Measurements from ENCODE around the gene PRR15L. TPM values are rescaled to one million over a fixed set of nuclear protein-coding genes. Genes with fewer than 3 reads are reported as not detected.

PRR15L gene
- total RNA-seq, 4 donors from 2014 or later: 0.87 TPM; not detected in 3

GRCh38 chr17:47952171-47953021, 5.3 kb downstream of the PRR15L start:
- no peak for ATAC-seq
- H3K27ac ChIP-seq: no peak overlapping the region
- intact Hi-C loops (cut with DNase I; ENCODE audit: low total_unique reads): no loop called here
- H3K36me3 ChIP-seq: no peaks in the 10 kb centered on the region
- no peak for DNase-seq
- H3K4me1 ChIP-seq: peaks cover 17% of the 10 kb centered on the region in 2 donors
- H3K9me3 ChIP-seq: no peaks in the 10 kb centered on the region
- TF ChIP-seq POLR2A (IDR thresholded peaks at IDR 0.05) (no peak), CTCF (IDR thresholded peaks at IDR 0.05 in 4 of 5, conservative IDR thresholded peaks at IDR 0.05 in 1 of 5) (no peak)
- in situ Hi-C loops (cut with MboI; ENCODE audit: low sequenced_read_pairs in 4 of 4): loop anchor here in 1 of 4 donors (10.0 kb wide), 1 partner anchor 108 kb away; the partner anchor contains the start of gene SCRN2
- no peaks in the 10 kb centered on the region for H3K27me3 ChIP-seq
- no peak overlapping the region for H3K4me3 ChIP-seq

GRCh38 chr17:47950448-47950847, 7.2 kb downstream of the PRR15L start:
- in situ Hi-C loops (cut with MboI; ENCODE audit: low sequenced_read_pairs in 4 of 4): loop anchor here in 1 of 4 donors (10.0 kb wide), 1 partner anchor 106 kb away; the partner anchor contains the start of gene SCRN2
- Histone ChIP-seq H3K9me3 (no peaks in the 10 kb centered on the region), H3K4me3 (no peak overlapping the region), H3K27ac (no peak overlapping the region), H3K27me3 (no peaks in the 10 kb centered on the region), H3K4me1 (peaks cover 25 to 26% of the 10 kb centered on the region in 2 donors), H3K36me3 (peaks cover 0 to under 1% of the 10 kb centered on the region in 2 donors)
- intact Hi-C loops (cut with DNase I; ENCODE audit: low total_unique reads): no loop called here
- no peak for ATAC-seq
- TF ChIP-seq CTCF (IDR thresholded peaks at IDR 0.05 in 4 of 5, conservative IDR thresholded peaks at IDR 0.05 in 1 of 5) (no peak), POLR2A (IDR thresholded peaks at IDR 0.05) (no peak)
- DNase-seq: no peak

DNA sequence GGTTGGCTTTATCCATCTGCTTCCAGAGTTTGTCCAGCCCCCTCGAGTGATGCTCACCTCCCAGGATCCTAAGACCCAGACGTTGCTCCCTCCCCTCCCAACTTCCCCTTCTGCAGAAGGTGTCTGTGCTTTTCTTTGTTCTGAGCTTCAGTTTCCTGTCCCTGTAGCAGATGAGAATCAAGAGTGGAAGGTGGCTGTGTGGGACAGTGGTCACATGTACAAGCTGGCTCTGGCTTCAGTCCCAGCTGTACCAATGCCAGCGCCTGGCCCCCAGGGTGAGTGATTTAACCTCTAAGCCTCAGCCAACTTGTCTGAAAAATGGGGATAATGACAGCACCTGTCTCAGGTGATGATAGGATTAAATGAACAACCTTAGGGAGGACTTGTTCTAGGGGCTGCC, 7.7 kb downstream of the PRR15L start:
- DNase-seq: no peak
- H3K36me3 ChIP-seq: peaks cover 0 to 6% of the 10 kb centered on the region in 2 donors
- peak overlapping the region in 2 of 4 donors; percentile 77 for H3K27ac ChIP-seq
- ATAC-seq: no peak
- in situ Hi-C loops (cut with MboI; ENCODE audit: low sequenced_read_pairs in 4 of 4) (loop anchor here in 2 of 4 donors (10.0 kb wide), 2 partner anchors 55 to 105 kb away; partner anchors contain the start of genes SCRN2 (in 1 of the 2) and SP2 (in 1 of the 2)), intact Hi-C loops (cut with DNase I; ENCODE audit: low total_unique reads) (loop anchor here (1.0 to 10.0 kb wide), 3 partner anchors 20 to 105 kb away; partner anchors contain the start of gene SCRN2)
- H3K27me3 ChIP-seq: no peaks in the 10 kb centered on the region
- no peak overlapping the region for H3K4me3 ChIP-seq
- H3K9me3 ChIP-seq: no peaks in the 10 kb centered on the region
- no peak for TF ChIP-seq POLR2A (IDR thresholded peaks at IDR 0.05)
- TF ChIP-seq CTCF (IDR thresholded peaks at IDR 0.05 in 4 of 5, conservative IDR thresholded peaks at IDR 0.05 in 1 of 5): no peak
- H3K4me1 ChIP-seq: peaks cover 25 to 28% of the 10 kb centered on the region in 2 donors

GRCh38 chr17:47949197-47949759, 8.4 kb downstream of the PRR15L start:
- ATAC-seq: peak; percentile 57 to 65

More at GRCh38 chr17:47949197-47949759, 8.4 kb downstream of the PRR15L start:
- TF ChIP-seq POLR2A (IDR thresholded peaks at IDR 0.05) (no peak), CTCF (IDR thresholded peaks at IDR 0.05 in 4 of 5, conservative IDR thresholded peaks at IDR 0.05 in 1 of 5) (peak; percentile 81 to 93 (median 91))
- DNase-seq: peak; percentile 59 to 67
- H3K27me3 ChIP-seq: no peaks in the 10 kb centered on the region
- intact Hi-C loops (cut with DNase I; ENCODE audit: low total_unique reads): loop anchor here (1.0 to 10.0 kb wide), 3 partner anchors 21 to 104 kb away; partner anchors contain the start of gene SCRN2
- peaks cover 0 to 13% of the 10 kb centered on the region in 2 donors for H3K36me3 ChIP-seq
- peaks cover 25 to 28% of the 10 kb centered on the region in 2 donors for H3K4me1 ChIP-seq
- peak overlapping the region; percentile 31 to 51 (median 43) for H3K4me3 ChIP-seq
- H3K9me3 ChIP-seq: no peaks in the 10 kb centered on the region
- in situ Hi-C loops (cut with MboI; ENCODE audit: low sequenced_read_pairs in 4 of 4): loop anchor here in 1 of 4 donors (10.0 kb wide), 1 partner anchor 54 kb away; the partner anchor contains the start of gene SP2
- H3K27ac ChIP-seq: peak overlapping the region; percentile 74 to 77 (median 76)
